Ascending aorta (tissue), 2 donors: ENCODE results near the gene CSNK2A1. TPM values are rescaled to one million over a fixed set of nuclear protein-coding genes. Genes with fewer than 3 reads are reported as not detected.

Source experiments
- DNase-seq, 2 donors: peaks; one replicate each; pipeline ENCODE4 v3.0.0-alpha.2; 2019; ENCODE audit warnings: low spot score in 2 of 2
- H3K27ac ChIP-seq, 2 donors: fragments of 200-600 bp; sonication (generic); one replicate each; pipeline ENCODE4 v1.5.1; 2016 to 2017; ENCODE audit warnings: mild to moderate bottlenecking in 1 of 2
- H3K27me3 ChIP-seq: fragments of 200-600 bp; sonication (generic); one replicate; pipeline ENCODE4 v1.5.1; 2017
- H3K36me3 ChIP-seq, 2 donors: fragments of 200-600 bp; sonication (generic); one replicate each; pipeline ENCODE4 v1.5.1; 2016
- H3K4me1 ChIP-seq, 2 donors: fragments of 200-600 bp; sonication (generic); one replicate each; pipeline ENCODE4 v1.5.1; 2016 to 2017; ENCODE audit warnings: mild to moderate bottlenecking in 1 of 2
- H3K4me3 ChIP-seq, 2 donors: fragments of 200-600 bp; sonication (generic); one replicate each; pipeline ENCODE4 v1.5.1; 2016 to 2017; ENCODE audit warnings: mild to moderate bottlenecking in 1 of 2
- H3K9me3 ChIP-seq, 2 donors: fragments of 200-600 bp; sonication (generic); one replicate each; pipeline ENCODE4 v1.5.1; 2016
- CTCF ChIP-seq, 3 experiments: fragments of 200-600 bp in 2 of 3; fragments of 450-650 bp in 1 of 3; sonication (generic) in 2 of 3; IDR thresholded peaks; one replicate each; pipeline ENCODE4 v1.5.1; 2016 to 2019; ENCODE audit warnings: antibody characterized with exemption in 3 of 3, mild to moderate bottlenecking in 1 of 3, moderate library complexity in 1 of 3
- intact Hi-C: fragments of 100-400 bp; cut with DNase I; formaldehyde crosslinking; loops from one replicate; pipeline ENCODE4 v1.15.1; 2023
- total RNA-seq: library from RNA; depleted of rRNA; stranded (reverse); fragments of >200 nt; gene quantifications from one replicate; pipeline ENCODE4 v1.1.0, GENCODE V29; 2016

The CSNK2A1 gene
- total RNA-seq, 1 donor from 2014 or later: 74.1 TPM

DNA sequence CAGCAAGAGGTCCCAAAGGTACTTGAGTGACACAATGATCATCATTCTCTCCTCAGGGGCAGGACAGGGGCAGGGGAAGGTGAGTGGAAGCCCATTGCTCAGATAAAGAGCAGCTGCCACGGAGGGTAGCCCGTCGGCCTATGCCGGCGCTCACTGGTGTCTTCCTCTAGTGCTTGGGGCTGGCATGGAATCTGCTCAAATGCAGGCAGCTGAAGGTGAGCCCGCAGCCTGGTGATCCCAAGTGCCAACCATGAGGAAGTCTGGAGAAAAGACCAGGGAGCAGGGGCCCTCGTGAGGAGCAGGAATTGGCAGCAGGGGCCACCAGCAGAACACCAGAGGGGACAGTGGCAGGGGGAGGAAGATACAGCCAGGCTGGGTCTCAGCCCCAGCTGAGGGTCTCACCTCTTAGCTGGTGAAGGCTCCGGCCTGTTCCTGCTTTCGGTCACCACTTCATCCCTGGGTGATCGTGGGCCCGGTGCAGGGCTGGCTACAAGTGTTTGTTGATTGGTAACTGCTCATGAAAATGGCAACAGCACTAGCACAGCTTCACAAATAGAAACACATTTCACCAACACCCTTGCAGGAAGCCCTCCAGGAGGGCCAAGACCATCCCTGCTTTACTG, 110.8 kb downstream of the CSNK2A1 start:
- TF ChIP-seq CTCF (IDR thresholded peaks at IDR 0.05): no peak
- intact Hi-C loops: loop anchor here (5.0 kb wide), 1 partner anchor 45 kb away; no protein-coding TSS in a partner anchor
- Histone ChIP-seq H3K27ac (no peak overlapping the region), H3K36me3 (peaks cover 51 to 79% of the 10 kb centered on the region in 2 donors), H3K4me3 (no peak overlapping the region), H3K27me3 (no peaks in the 10 kb centered on the region), H3K9me3 (no peaks in the 10 kb centered on the region), H3K4me1 (no peaks in the 10 kb centered on the region)
- DNase-seq: peak in 1 of 2 donors; percentile 52

- Histone ChIP-seq H3K4me3 (no peak overlapping the region), H3K36me3 (peaks cover 52 to 79% of the 10 kb centered on the region in 2 donors), H3K9me3 (no peaks in the 10 kb centered on the region), H3K27me3 (no peaks in the 10 kb centered on the region), H3K27ac (no peak overlapping the region), H3K4me1 (no peaks in the 10 kb centered on the region)
- intact Hi-C loops: loop anchor here (5.0 kb wide), 1 partner anchor 45 kb away; no protein-coding TSS in a partner anchor
- DNase-seq: no peak
- TF ChIP-seq CTCF (IDR thresholded peaks at IDR 0.05): no peak
Observed at GRCh38 chr20:432208-432607, 111.4 kb downstream of the CSNK2A1 start.

DNA sequence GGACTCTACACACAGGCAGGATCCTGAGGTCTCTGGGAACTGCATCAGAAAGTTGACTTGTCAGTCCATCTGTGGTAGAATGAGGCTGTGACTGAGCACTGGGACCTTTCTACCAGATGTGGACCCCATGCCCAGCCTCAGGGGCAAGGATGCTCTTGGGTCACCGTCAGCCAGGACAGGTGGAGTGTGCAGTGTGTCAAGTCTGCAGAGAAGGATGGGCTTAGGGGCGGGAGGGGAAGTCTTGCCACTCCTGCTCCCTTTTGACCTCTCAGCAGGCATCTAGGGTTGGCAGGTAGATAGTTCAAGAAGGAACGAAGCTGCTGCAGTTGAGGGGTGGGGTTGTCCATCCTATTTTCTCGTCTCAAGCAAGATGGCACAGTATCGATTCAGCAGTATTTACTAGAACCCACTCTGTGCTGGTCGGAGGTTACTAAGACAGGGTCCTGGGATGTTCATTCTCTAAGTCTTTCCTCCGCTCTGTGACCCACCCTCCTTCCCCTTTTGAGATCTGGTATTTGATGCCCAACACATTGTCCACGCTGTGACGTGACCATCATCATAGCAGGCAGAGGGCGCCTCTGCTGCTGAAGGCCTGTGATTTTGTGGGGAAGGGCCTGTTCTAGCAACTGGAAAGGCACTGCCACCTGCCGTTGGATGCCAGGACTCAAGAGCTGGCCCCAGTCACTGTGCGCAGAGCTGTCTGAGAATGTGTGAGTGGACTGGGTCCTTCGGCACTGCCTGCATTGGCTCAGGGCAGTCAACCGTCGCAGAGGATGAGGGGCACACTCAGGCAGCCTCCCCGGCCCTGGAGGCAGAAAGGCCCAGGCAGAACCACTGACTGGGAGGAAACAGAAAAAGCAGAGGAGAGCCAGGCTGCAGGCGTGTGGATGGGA, 112.3 kb downstream of the CSNK2A1 start:
- peak; percentile 40 to 61 (median 43) for TF ChIP-seq CTCF (IDR thresholded peaks at IDR 0.05)
- H3K4me3 ChIP-seq: no peak overlapping the region
- no peaks in the 10 kb centered on the region for H3K27me3 ChIP-seq
- no peak overlapping the region for H3K27ac ChIP-seq
- peaks cover 45 to 75% of the 10 kb centered on the region in 2 donors for H3K36me3 ChIP-seq
- H3K4me1 ChIP-seq: no peaks in the 10 kb centered on the region
- H3K9me3 ChIP-seq: no peaks in the 10 kb centered on the region
- intact Hi-C loops: loop anchor here (1.0 to 5.0 kb wide), 2 partner anchors 46 to 77 kb away; no protein-coding TSS in a partner anchor
- DNase-seq: peak in 1 of 2 donors; percentile 71

DNA sequence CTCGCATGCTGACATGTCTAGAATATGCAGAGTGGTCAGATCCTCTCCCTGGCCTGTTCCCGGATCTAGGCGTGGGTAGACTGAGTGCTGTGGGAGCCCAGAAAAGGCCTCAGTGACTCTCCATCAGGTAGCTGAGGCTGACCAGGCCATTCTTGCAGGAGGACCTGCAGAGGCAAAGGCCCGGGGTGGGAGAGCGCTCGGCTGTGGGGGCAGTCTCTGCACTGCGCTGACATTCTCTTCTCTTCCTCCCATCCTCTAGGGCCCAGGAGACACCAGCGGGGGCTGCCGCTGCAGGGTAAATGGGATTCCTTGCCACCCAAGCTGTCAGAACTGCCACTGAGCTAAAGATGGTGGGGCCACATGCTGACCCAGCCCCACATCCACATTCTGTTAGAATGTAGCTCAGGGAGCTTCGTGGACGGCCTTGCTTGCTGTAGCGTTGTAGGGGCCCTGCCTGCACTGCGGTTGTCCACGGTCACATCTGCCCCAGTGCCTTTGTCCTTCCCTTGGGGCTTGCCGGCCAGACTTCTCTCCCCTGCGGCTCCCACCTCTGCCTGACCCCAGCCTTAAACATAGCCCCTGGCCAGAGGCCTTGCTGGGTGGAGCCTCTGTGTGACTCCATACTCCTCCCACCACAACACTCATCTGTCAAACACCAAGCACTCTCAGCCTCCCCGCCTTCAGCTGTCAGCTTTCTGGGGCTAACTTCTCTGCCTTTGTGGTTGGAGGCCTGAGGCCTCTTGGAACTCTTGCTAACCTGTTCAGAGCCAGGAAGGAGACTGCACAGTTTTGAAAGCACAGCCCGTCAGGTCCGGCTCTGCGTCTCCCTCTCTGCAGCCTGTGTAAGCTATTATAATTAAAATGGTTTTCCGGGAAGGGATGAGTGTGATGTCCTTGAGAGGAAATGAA, 113.2 kb downstream of the CSNK2A1 start:
- H3K4me3 ChIP-seq: no peak overlapping the region
- H3K27me3 ChIP-seq: no peaks in the 10 kb centered on the region
- no peaks in the 10 kb centered on the region for H3K9me3 ChIP-seq
- no peak overlapping the region for H3K27ac ChIP-seq
- no peak for TF ChIP-seq CTCF (IDR thresholded peaks at IDR 0.05)
- intact Hi-C loops: loop anchor here (5.0 kb wide), 1 partner anchor 47 kb away; no protein-coding TSS in a partner anchor
- peak in 1 of 2 donors; percentile 51 for DNase-seq
- H3K4me1 ChIP-seq: no peaks in the 10 kb centered on the region
- peaks cover 40 to 71% of the 10 kb centered on the region in 2 donors for H3K36me3 ChIP-seq

DNA sequence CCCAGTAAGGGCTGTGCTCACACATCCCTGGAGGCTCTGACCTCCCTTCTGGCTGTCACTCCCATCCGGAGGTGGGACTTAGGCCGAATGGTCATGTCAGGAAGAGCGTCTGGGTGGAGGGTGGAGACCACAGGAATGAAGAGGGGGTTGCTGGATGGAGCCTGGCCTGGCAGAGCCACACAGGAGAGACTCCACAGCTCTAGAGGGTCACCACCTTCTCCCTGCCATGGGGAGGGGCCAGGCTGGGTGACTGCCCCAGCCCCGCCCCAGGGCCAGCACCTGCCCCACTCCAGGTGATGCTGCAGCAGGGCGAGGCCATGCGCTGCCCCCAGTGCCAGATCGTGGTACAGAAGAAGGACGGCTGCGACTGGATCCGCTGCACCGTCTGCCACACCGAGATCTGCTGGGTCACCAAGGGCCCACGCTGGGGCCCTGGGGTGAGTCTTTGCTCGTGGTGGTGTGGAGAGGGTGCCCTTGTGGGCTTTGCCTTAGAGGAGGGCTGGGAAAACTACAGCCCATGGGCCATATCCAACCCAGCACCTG, 114.9 kb downstream of the CSNK2A1 start:
- H3K4me1 ChIP-seq: no peaks in the 10 kb centered on the region
- TF ChIP-seq CTCF (IDR thresholded peaks at IDR 0.05): no peak
- intact Hi-C loops: no loop called here
- H3K27me3 ChIP-seq: no peaks in the 10 kb centered on the region
- no peak overlapping the region for H3K27ac ChIP-seq
- H3K36me3 ChIP-seq: peaks cover 34 to 69% of the 10 kb centered on the region in 2 donors
- H3K4me3 ChIP-seq: no peak overlapping the region
- DNase-seq: peak in 1 of 2 donors; percentile 52
- H3K9me3 ChIP-seq: no peaks in the 10 kb centered on the region
